K562 (cell line): ENCODE results near the gene MAGIX. TPM values are rescaled to one million over a fixed set of nuclear protein-coding genes. Genes with fewer than 3 reads are reported as not detected.
A peak's percentile ranks its signal among the peaks of the same experiment; 100 is the strongest.

Experiments used
- AFF4 ChIP-seq: sonication (generic); formaldehyde crosslinking; IDR thresholded peaks from 2 replicates; pipeline ENCODE4 v1.8.0; 2023; ENCODE audit warnings: mild to moderate bottlenecking, missing genetic modification reagents
- FOXJ2 ChIP-seq: fragments of 200-800 bp; sonication (Bioruptor generic); IDR thresholded peaks from 2 replicates; pipeline ENCODE4 v1.6.1; 2016; ENCODE audit warnings: missing genetic modification characterization, missing compliant biosample characterization
- FUS ChIP-seq: fragments of 200-400 bp; formaldehyde crosslinking; optimal IDR thresholded peaks from 2 replicates; pipeline ENCODE3; 2017; ENCODE audit warnings: low read depth, low read length
- HOMEZ ChIP-seq: fragments of 250-450 bp; sonication (Bioruptor Pico); IDR thresholded peaks from 2 replicates; pipeline ENCODE4 v1.4.0; 2020; ENCODE audit warnings: mild to moderate bottlenecking, moderate library complexity
- IRF9 ChIP-seq: fragments of 450-650 bp; IDR thresholded peaks from 2 replicates; pipeline ENCODE4 v1.6.1; 2016; ENCODE audit warnings: missing biosample characterization, missing genetic modification characterization
- L3MBTL2 ChIP-seq: fragments of 450-650 bp; IDR thresholded peaks from 2 replicates; pipeline ENCODE4 v1.6.1; 2016; ENCODE audit warnings: mild to moderate bottlenecking, moderate library complexity
- MITF ChIP-seq: IDR thresholded peaks from 2 replicates; pipeline ENCODE4 v1.6.1; 2014; ENCODE audit warnings: antibody characterized with exemption
- MNT ChIP-seq, 2 experiments: fragments of 450-650 bp; conservative IDR thresholded peaks; 2 replicates each; pipeline ENCODE4 v1.6.1; 2017; ENCODE audit warnings: mild to moderate bottlenecking in 2 of 2, moderate library complexity in 2 of 2
- NFATC3 ChIP-seq: fragments of 450-650 bp; IDR thresholded peaks from 2 replicates; pipeline ENCODE4 v1.6.1; 2017; ENCODE audit warnings: mild to moderate bottlenecking
- POLR2G ChIP-seq: fragments of 200-400 bp; formaldehyde crosslinking; IDR thresholded peaks from 2 replicates; pipeline ENCODE4 v1.6.1; 2017; ENCODE audit warnings: low read depth, mild to moderate bottlenecking, antibody characterized with exemption, low read length, moderate library complexity
- RBFOX2 ChIP-seq: fragments of 200-400 bp; formaldehyde crosslinking; IDR thresholded peaks from 2 replicates; pipeline ENCODE4 v1.6.1; 2017; ENCODE audit warnings: low read depth, mild to moderate bottlenecking, low read length, moderate library complexity
- SP1 ChIP-seq: sonication (generic); formaldehyde crosslinking; IDR thresholded peaks from 2 replicates; pipeline ENCODE4 v1.8.1; 2022; ENCODE audit warnings: mild to moderate bottlenecking, missing genetic modification reagents
- SRSF7 ChIP-seq: fragments of 200-400 bp; formaldehyde crosslinking; optimal IDR thresholded peaks from 2 replicates; pipeline ENCODE3; 2017; ENCODE audit warnings: mild to moderate bottlenecking, low read depth, low read length
- TEAD4 ChIP-seq, 2 experiments: sonication (generic) in 1 of 2; formaldehyde crosslinking in 1 of 2; IDR thresholded peaks; 2 replicates each; pipeline versions ENCODE4 v1.6.1 to v1.8.0; 2012 to 2022; ENCODE audit warnings: borderline replicate concordance in 1 of 2, inconsistent platforms in 1 of 2, low read length in 1 of 2, mild to moderate bottlenecking in 1 of 2, missing genetic modification reagents in 1 of 2
- ZNF165 ChIP-seq: fragments of 250-450 bp; sonication (Bioruptor Pico); IDR thresholded peaks from 2 replicates; pipeline ENCODE4 v1.4.0; 2020; ENCODE audit warnings: borderline replicate concordance
- ZNF778 ChIP-seq: fragments of 450-650 bp; formaldehyde crosslinking; IDR thresholded peaks from 2 replicates; pipeline ENCODE4 v1.4.0; 2020; ENCODE audit warnings: mild to moderate bottlenecking, moderate library complexity
- ZNF785 ChIP-seq: fragments of 250-450 bp; sonication (Bioruptor Pico); IDR thresholded peaks from 2 replicates; pipeline ENCODE4 v1.4.0; 2020; ENCODE audit warnings: mild to moderate bottlenecking
- polyA plus RNA-seq, 8 experiments: library from polyadenylated mRNA; depleted of rRNA in 4 of 8; stranded (reverse) in 5 of 8; unstranded in 3 of 8; fragments of >200 nt; fragmentation: Nextera tagmentation in 2 of 8; fragmentation: Illumina TruSeq in 1 of 8; extraction: Ambion mirVana in 2 of 8; extraction: Trizol in 1 of 8; gene quantifications; 2 replicates each; pipeline versions ENCODE4 v1.2.1 to v1.2.3, GENCODE V29; 2011 to 2014; ENCODE audit warnings: inconsistent platforms in 1 of 8, missing spikeins in 1 of 8
- total RNA-seq, 7 experiments: library from RNA; depleted of rRNA in 6 of 7; stranded (reverse); fragments of >200 nt in 6 of 7; fragmentation: Illumina TruSeq in 2 of 7; extraction: Trizol in 2 of 7; gene quantifications; 2 replicates each; pipeline versions ENCODE4 v1.2.1 to v1.2.3, GENCODE V29; 2011 to 2021; ENCODE audit warnings: low replicate concordance in 1 of 7

MAGIX gene
- total and polyA plus RNA-seq, 9 of the 15 experiments (the other 6 are each of a cell fraction or from before 2014, with no cell fraction given), result 0.08 to 3.5 (median 0.47) TPM

GRCh38 chrX:49175435-49176274 is 13.1 kb downstream of the MAGIX start (continued):
- TF ChIP-seq AFF4 (CRISPR knock-in tag) (no peak), TEAD4 (IDR thresholded peaks at IDR 0.05; ENCODE audit: low read length) (no peak), TEAD4 (CRISPR knock-in tag; IDR thresholded peaks at IDR 0.05; ENCODE audit: borderline replicate concordance) (no peak), SP1 (no peak; the same call in 1 of the 2 replicates), RBFOX2 (peak; percentile 61; the same call in 1 of the 2 replicates), ZNF778 (CRISPR knock-in tag) (no peak), MITF (no peak), L3MBTL2 (no peak), SRSF7 (no peak), MNT (conservative IDR thresholded peaks at IDR 0.05) (0 out of 4 replicates have a peak, but pooled peaks of 1 of the 2 experiments have one; percentile 3), POLR2G (peak; percentile 76), NFATC3 (no peak), IRF9 (no peak), HOMEZ (CRISPR knock-in tag) (no peak), ZNF165 (CRISPR knock-in tag) (no peak), FOXJ2 (no peak), ZNF785 (CRISPR knock-in tag) (no peak), FUS (no peak)
